ENCODE data around the gene PLEK2.

- TF ChIP-seq EZH2 (IDR thresholded peaks at IDR 0.05) (no peak), POLR2AphosphoS5 (IDR thresholded peaks at IDR 0.05; ENCODE audit: borderline replicate concordance, low read depth, low read length) (no peak)
These were observed 68.2 kb downstream of the PLEK2 start for GRCh38 chr14:67343601-67344230.
